Mesothelial cell of epicardium (in vitro differentiated cells): ENCODE measurements around the gene NCAM1. TPM values are rescaled to one million over a fixed set of nuclear protein-coding genes. Genes with fewer than 3 reads are reported as not detected.

Source experiments
- DNase-seq, 2 experiments: peaks; one replicate each; pipeline ENCODE4 v3.0.0; 2021; ENCODE audit warnings: low spot score in 2 of 2; ENCODE audit not compliant: unreplicated experiment in 2 of 2
- H3K27ac Mint-ChIP-seq: 2 replicates; pipeline ENCODE4 v1.8.0; 2021; ENCODE audit warnings: mixed read lengths
- H3K27me3 Mint-ChIP-seq: 2 replicates; pipeline ENCODE4 v1.8.0; 2021; ENCODE audit warnings: low read depth, mixed read lengths
- H3K36me3 Mint-ChIP-seq: 2 replicates; pipeline ENCODE4 v1.8.0; 2021; ENCODE audit warnings: mixed read lengths
- H3K4me1 Mint-ChIP-seq: 2 replicates; pipeline ENCODE4 v1.8.0; 2021; ENCODE audit warnings: mixed read lengths
- H3K4me3 Mint-ChIP-seq: 2 replicates; pipeline ENCODE4 v1.8.0; 2021; ENCODE audit warnings: mild to moderate bottlenecking, moderate library complexity, mixed read lengths
- H3K9me3 Mint-ChIP-seq: 2 replicates; pipeline ENCODE4 v1.8.0; 2021; ENCODE audit warnings: mixed read lengths
- total RNA-seq: library from RNA; stranded (reverse); gene quantifications from 3 replicates; pipeline ENCODE4 v1.2.1, GENCODE V29; 2021
- TF ChIP-seq, protein P1 (sequence below): fragments of 200-600 bp; sonication (generic); IDR thresholded peaks from one replicate; pipeline ENCODE4 v1.5.0; 2021; ENCODE audit warnings: antibody characterized with exemption; ENCODE audit not compliant: unreplicated experiment

Gene NCAM1
- total RNA-seq, 1 donor from 2014 or later = 139 TPM

DNA sequence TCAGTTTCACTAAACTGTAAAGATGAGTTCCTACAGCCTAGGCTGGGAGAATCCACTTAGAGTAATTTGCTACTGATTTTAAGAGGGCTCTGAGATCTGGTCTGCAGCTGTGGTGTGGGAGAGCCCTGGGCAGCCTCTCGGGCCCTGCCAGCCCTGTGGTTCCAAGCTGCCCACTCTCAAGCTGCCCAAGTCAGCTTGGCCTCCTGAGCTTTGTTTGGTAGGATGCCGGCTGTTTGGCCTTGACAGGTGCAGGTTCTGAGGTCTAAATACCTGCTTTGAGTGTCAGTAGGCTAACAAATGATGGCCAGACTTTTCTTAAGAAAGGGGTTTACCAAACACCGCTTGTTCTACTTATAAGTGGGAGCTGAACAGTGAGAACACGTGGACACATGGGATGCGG, 219.9 kb downstream of the NCAM1 start:
- H3K27me3 Mint-ChIP-seq = no peaks in the 10 kb centered on the region
- H3K4me1 Mint-ChIP-seq = peaks cover 19% of the 10 kb centered on the region
- TF ChIP-seq, protein P1, sequence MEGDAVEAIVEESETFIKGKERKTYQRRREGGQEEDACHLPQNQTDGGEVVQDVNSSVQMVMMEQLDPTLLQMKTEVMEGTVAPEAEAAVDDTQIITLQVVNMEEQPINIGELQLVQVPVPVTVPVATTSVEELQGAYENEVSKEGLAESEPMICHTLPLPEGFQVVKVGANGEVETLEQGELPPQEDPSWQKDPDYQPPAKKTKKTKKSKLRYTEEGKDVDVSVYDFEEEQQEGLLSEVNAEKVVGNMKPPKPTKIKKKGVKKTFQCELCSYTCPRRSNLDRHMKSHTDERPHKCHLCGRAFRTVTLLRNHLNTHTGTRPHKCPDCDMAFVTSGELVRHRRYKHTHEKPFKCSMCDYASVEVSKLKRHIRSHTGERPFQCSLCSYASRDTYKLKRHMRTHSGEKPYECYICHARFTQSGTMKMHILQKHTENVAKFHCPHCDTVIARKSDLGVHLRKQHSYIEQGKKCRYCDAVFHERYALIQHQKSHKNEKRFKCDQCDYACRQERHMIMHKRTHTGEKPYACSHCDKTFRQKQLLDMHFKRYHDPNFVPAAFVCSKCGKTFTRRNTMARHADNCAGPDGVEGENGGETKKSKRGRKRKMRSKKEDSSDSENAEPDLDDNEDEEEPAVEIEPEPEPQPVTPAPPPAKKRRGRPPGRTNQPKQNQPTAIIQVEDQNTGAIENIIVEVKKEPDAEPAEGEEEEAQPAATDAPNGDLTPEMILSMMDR = no peak
- H3K27ac Mint-ChIP-seq = no peak overlapping the region
- H3K36me3 Mint-ChIP-seq = peaks cover 2% of the 10 kb centered on the region
- no peak for DNase-seq
- no peak overlapping the region for H3K4me3 Mint-ChIP-seq
- peaks cover 3% of the 10 kb centered on the region for H3K9me3 Mint-ChIP-seq

DNA sequence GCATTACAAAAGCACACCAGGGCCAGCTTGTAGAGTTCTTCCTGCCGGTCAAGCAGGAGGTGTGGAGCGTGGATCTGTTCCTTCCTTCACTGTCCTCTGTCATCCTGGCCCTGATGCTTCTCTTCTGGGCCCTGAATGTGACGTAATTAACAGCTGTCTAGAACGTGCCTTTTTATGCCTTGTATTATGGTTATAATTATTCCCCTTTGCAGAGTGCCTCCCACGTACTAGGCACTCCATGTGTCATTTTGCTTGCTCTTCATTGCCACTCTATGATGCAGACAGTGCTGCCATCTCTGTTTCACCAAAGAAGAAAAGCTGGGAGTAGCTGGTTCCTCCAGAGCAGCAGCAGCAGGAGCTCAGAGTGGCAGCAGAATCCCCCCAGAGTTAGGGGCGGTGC, 221.1 kb downstream of the NCAM1 start:
- TF ChIP-seq, protein P1 = no peak
- no peak overlapping the region for H3K4me3 Mint-ChIP-seq
- H3K4me1 Mint-ChIP-seq = peaks cover 11% of the 10 kb centered on the region
- H3K27ac Mint-ChIP-seq = no peak overlapping the region
- H3K27me3 Mint-ChIP-seq = no peaks in the 10 kb centered on the region
- peaks cover 2% of the 10 kb centered on the region for H3K36me3 Mint-ChIP-seq
- no peak for DNase-seq
- peaks cover 3% of the 10 kb centered on the region for H3K9me3 Mint-ChIP-seq

DNA sequence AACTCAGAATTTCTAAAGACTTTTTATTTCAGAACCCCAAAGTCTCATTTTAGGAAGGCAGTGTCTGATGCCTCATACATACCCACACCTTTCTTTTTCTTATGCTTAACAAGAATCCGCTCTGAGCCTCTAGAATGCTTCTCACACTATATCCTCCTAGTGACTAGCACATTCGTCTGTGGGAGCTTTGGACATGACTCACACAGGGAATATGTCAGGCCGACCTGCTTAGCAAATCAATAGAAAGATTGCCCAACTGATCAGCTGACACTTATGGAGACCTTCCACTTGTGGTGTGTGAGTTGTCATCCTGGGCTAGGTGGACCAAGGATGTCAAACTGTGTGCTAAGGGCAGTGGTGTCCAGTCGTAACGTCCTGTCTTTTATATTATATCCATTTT, 223.3 kb downstream of the NCAM1 start:
- Mint-ChIP-seq H3K27me3 (no peaks in the 10 kb centered on the region), H3K9me3 (peaks cover 3% of the 10 kb centered on the region), H3K4me3 (no peak overlapping the region), H3K27ac (no peak overlapping the region), H3K4me1 (peaks cover 9% of the 10 kb centered on the region), H3K36me3 (peaks cover 2% of the 10 kb centered on the region)
- TF ChIP-seq, protein P1 = no peak
- no peak for DNase-seq

DNA sequence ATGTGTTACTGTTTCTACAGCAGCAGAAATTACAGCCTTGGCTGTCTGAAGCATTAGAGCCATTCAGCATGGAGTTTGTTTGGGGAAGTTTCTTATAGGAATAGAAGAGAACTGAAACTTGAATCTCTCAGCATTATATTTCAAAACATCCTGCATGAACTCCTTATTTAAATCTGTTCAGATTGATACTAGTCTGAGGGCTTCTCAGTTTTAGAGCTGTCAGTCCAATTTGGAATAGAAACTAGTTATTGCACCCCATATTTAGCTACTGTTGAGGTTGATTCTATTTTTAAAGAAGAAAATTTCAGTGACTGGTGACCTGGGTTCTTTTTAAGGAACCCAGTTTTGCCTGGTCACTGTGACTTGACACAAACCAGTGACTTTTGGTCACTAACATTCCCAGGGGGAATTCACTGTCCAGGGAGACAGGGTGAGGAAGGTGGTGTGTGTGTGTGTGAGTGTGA, 227.2 kb downstream of the NCAM1 start:
- Mint-ChIP-seq H3K9me3 (peaks cover 3% of the 10 kb centered on the region), H3K27ac (no peak overlapping the region), H3K36me3 (peaks cover 2% of the 10 kb centered on the region), H3K27me3 (no peaks in the 10 kb centered on the region), H3K4me1 (peaks cover 44% of the 10 kb centered on the region), H3K4me3 (no peak overlapping the region)
- no peak for DNase-seq
- TF ChIP-seq, protein P1 = no peak

DNA sequence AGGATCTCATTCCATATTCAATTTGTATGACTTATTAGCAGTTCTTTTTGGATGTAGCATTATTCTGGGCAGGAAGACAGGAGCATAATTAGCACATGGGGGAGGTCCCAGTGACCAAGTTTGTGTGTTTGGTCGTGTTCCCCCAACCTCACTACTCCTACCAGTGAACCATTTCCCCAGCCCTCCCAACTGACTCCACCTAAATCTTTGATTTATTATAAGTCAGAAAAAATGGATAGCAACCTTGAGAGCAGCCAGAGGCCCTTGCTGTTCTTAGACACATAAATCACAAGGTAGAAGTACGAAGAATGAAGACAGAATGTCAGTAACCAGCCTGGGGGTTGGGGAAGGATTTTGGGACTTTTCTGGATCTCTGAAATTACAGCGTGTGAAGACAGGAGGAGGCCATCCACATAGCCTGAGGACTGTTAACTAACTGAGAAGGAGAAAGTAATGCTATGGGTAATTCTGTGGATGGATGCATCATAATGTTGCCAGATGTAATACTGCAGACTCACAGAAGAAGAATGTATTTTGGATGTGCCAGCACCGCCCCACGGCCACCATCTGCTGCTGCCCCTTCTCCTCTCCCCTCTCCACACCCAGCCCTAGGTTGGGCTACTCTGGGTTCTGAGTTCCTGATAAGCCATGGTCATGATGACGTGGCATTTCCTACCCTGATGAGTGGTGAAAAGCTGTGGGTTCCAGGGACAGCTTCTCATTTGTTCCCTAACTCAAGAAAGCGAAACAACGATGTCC, 228.9 kb downstream of the NCAM1 start:
- no peaks in the 10 kb centered on the region for H3K27me3 Mint-ChIP-seq
- H3K4me1 Mint-ChIP-seq = peaks cover 60% of the 10 kb centered on the region
- peaks cover under 1% of the 10 kb centered on the region for H3K36me3 Mint-ChIP-seq
- H3K27ac Mint-ChIP-seq = peak overlapping the region; percentile 5
- H3K4me3 Mint-ChIP-seq = no peak overlapping the region
- no peak for DNase-seq
- H3K9me3 Mint-ChIP-seq = peaks cover under 1% of the 10 kb centered on the region
- TF ChIP-seq, protein P1 = no peak
